HG03571 (cell line): ENCODE measurements around the gene PTPRCAP.

Source experiments
- ATAC-seq: cut with Tn5 transposase; IDR thresholded peaks from one replicate; pipeline ENCODE4 v1.9.1; 2021; ENCODE audit not compliant: unreplicated experiment

PTPRCAP gene

GRCh38 chr11:67441731-67442351, 4.4 kb upstream of the PTPRCAP start:
- no peak for ATAC-seq

GRCh38 chr11:67441098-67441563, 3.6 kb upstream of the PTPRCAP start:
- no peak for ATAC-seq

- no peak for ATAC-seq
These were observed 3.0 kb upstream of the PTPRCAP start for GRCh38 chr11:67440229-67441097.

- no peak for ATAC-seq
These were observed 2.1 kb upstream of the PTPRCAP start for GRCh38 chr11:67439321-67440228.

GRCh38 chr11:67438158-67438902, 848 bp upstream of the PTPRCAP start:
- ATAC-seq = no peak

- no peak for ATAC-seq
These were observed 301 bp upstream of the PTPRCAP start for GRCh38 chr11:67437809-67438157.

GRCh38 chr11:67436459-67437081, 912 bp downstream of the PTPRCAP start:
- ATAC-seq = peak; percentile 31

- peak; percentile 2 for ATAC-seq
These were observed 1.6 kb downstream of the PTPRCAP start for GRCh38 chr11:67435727-67436458.

GRCh38 chr11:67435031-67435726, 2.3 kb downstream of the PTPRCAP start:
- no peak for ATAC-seq

- ATAC-seq = no peak
These were observed 3.0 kb downstream of the PTPRCAP start for GRCh38 chr11:67434395-67434881.

- ATAC-seq = no peak
These were observed 3.7 kb downstream of the PTPRCAP start for GRCh38 chr11:67433536-67434394.

- no peak for ATAC-seq
These were observed 4.7 kb downstream of the PTPRCAP start for GRCh38 chr11:67432655-67433349.

GRCh38 chr11:67431346-67432249, 5.9 kb downstream of the PTPRCAP start:
- no peak for ATAC-seq

GRCh38 chr11:67429722-67430121, 7.8 kb downstream of the PTPRCAP start:
- ATAC-seq = no peak

- ATAC-seq = no peak
These were observed 8.3 kb downstream of the PTPRCAP start for GRCh38 chr11:67429038-67429668.
